Fibroblast of mammary gland (primary cell): ENCODE data around the gene COL4A1.

ENCODE experiments used
- DNase-seq: peaks from one replicate; pipeline ENCODE4 v3.0.0-alpha.2; 2010; ENCODE audit warnings: low read depth
- H3K4me3 ChIP-seq: 2 replicates; pipeline ENCODE4 v1.5.1; 2011; ENCODE audit warnings: low read depth, mild to moderate bottlenecking, low read length, moderate library complexity; ENCODE audit not compliant: control insufficient read depth
- TF ChIP-seq, protein P1 (sequence below): conservative IDR thresholded peaks from 2 replicates; pipeline ENCODE4 v1.5.1; 2011; ENCODE audit warnings: low read depth, low read length, inconsistent platforms; ENCODE audit not compliant: control insufficient read depth, insufficient read depth

Gene COL4A1

DNA sequence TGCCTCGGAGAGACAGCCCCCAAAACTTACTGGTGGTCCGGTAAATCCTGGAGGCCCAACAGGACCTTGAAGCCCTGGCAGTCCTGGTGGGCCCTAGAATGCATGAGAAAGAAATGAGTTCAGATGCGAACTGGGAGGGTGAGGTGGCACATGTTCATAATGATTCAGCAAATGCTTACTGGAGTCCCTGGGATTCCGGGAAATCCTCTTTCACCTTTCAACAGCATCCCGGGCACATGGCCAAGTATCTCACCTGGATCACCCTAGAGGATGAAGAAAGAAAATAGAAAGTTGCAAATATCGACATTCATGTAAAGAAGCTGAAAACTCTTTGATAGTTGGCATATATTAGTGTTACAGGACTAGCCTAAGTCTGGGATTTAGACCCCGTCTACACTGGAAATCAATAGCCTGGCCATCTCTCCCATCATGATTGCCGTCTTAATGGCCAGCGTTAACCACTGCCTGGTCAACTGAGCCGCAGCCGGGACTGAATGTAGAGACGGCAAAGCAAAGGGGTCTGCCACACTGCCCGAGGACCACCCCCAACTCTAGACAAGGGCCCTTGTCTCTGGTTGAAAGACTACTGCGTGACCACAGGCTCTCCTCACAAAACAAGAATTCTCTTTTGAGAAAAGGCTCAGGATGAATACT lies 96.9 kb downstream of the COL4A1 start:
- H3K4me3 ChIP-seq, result no peak overlapping the region
- TF ChIP-seq, protein P1, sequence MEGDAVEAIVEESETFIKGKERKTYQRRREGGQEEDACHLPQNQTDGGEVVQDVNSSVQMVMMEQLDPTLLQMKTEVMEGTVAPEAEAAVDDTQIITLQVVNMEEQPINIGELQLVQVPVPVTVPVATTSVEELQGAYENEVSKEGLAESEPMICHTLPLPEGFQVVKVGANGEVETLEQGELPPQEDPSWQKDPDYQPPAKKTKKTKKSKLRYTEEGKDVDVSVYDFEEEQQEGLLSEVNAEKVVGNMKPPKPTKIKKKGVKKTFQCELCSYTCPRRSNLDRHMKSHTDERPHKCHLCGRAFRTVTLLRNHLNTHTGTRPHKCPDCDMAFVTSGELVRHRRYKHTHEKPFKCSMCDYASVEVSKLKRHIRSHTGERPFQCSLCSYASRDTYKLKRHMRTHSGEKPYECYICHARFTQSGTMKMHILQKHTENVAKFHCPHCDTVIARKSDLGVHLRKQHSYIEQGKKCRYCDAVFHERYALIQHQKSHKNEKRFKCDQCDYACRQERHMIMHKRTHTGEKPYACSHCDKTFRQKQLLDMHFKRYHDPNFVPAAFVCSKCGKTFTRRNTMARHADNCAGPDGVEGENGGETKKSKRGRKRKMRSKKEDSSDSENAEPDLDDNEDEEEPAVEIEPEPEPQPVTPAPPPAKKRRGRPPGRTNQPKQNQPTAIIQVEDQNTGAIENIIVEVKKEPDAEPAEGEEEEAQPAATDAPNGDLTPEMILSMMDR, result no peak
- no peak for DNase-seq

DNA sequence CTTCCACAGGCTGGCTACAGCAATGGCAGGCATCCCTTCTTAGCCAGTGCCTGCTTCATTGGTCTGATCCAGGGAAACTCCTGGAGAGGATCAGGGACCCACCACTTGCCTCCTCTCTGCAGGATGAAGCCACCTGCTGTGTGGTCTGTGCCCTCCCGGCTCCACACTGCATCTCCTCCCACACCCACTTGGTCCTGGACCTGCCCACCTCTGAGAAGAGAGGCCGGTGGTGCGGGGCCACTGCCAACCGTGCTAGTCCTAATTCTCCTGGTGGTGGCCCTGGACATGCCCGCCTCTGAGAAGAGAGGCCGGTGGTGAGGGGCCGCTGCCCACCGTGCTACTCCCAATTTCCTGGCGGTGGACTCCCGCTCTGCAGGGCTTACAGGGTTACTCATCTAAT lies 98.8 kb downstream of the COL4A1 start:
- TF ChIP-seq, protein P1, result no peak
- no peak for DNase-seq
- no peak overlapping the region for H3K4me3 ChIP-seq

DNA sequence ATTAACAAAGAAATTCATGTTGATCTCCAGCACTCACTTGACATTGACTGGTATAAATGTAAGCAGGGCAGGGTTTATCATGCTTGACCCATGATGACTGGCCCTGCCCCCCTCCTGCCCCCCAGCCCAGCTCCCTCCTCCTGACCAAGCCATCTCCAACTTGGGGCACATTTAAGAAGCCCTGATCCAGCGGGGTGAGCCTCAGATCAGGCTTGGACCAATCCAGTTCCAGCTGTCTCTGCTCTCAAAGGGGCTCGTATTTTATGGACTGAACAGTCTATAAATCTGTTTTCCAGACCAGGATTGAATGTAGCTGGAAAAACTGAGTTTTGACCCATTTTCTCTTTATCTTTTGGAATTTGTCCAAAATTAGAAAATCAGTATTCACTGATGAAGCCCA lies 100.0 kb downstream of the COL4A1 start:
- TF ChIP-seq, protein P1, result no peak
- no peak for DNase-seq
- no peak overlapping the region for H3K4me3 ChIP-seq

DNA sequence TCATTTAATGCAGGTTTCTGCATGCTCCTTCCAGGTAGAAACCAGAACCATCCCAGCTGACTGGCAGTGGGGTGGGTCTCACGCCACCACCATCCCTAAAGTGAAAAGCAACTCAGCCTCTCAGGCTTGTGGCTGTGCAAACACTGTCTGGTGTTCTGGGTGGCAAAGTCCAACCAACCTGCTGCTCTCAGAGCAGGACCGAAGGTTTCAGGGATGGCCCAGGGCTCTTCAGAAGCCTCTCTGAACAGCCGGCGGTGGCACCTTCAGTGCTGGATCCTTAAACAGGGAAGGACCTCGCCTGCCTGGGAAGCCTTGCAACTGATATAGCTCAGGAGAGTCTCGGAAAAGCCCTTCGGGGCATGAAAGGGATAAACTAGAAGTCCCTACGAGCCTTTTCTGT lies 100.8 kb downstream of the COL4A1 start:
- no peak for DNase-seq
- TF ChIP-seq, protein P1, result no peak
- H3K4me3 ChIP-seq, result no peak overlapping the region

DNA sequence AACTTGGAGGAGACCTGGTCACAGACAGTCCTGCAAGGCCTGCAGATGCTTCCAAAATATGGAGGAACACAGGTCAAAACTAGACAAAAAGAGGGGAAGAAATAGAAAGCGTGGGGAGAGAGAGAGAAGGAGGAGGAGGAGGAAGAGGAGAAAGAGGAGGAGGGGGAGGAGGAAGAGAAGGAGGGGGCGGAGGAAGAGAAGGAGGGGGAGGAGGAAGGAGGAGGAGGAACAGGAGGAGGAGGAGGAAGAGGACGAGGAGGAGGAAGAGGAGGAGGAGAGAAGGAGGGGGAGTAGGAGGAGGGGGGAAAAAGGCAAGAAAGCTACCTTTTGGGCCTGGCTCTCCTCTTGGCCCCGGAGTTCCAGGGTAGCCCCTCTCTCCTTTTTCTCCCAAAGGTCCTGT lies 105.8 kb downstream of the COL4A1 start:
- no peak overlapping the region for H3K4me3 ChIP-seq
- TF ChIP-seq, protein P1, result no peak
- DNase-seq, result no peak

DNA sequence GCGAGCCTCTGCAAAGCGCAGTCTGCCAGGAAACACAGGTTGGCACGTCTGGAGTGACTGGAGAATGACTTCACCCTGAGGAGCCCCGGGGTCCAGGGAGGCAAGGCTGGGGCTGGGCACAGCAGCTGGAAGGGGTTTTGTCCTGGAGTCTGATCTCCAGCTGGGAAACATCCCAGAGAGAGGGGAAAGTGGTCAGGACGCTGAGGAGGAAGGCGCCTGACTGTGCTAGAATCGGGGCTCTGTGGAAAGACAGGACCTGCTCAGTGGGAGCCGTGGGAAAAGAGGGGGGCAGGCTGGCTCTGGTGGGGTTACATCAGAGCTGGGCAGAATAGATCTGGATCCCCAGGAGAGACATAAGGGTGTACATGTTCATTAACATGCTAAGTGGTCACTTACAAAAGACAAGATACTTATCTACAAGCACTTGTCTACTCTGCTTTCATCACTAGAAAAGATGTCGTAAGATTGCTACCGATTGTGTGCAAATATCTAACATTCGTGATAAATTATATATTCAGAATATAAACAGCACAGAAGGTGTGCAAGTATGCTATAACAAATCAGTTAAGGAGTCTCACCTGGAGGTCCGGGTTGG lies 106.6 kb downstream of the COL4A1 start:
- TF ChIP-seq, protein P1, result no peak
- DNase-seq, result no peak
- no peak overlapping the region for H3K4me3 ChIP-seq
